ENCODE data around the gene ZNF467.

Gene ZNF467

DNA sequence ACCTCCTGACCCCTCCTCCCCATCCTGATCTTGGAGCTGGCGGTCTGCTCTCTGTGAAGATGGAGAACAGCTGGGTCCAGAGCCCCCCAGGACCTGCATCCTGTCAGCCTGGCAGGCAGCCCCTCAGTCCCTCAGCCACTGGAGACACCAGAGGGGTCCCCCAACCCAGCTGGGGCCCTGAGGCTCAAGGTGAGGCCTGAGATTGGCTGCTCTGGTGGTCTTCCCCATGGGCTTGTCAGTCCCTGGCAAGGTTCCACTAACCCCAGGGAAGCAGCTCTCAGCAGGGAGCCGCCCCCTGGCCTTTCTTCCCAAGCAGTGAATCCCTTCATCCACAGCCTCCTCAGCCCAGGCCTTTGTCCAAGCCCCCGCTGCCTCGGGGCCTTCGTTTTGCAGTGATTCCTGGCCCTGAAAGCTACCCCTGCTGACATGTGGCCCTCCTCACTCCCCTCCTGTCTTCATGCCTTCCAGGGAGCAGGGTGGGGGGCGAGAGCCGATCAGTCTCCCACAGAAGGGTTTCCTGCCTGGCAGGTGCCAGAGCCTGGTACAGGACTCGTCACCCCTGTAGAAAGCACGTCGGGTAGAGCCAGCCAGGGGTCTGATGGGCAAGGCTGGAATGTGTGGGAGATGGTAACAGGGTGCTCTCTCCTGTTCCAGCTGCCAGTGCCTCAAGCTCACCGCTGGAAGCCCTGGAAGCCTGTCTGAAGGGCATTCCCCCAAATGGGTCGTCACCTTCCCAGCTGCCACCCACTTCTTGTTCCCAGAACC, 48.5 kb downstream of the ZNF467 start:
- DNase-seq = no peak

GRCh38 chr7:149723795-149724495, 49.4 kb downstream of the ZNF467 start:
- no peak for DNase-seq

DNA sequence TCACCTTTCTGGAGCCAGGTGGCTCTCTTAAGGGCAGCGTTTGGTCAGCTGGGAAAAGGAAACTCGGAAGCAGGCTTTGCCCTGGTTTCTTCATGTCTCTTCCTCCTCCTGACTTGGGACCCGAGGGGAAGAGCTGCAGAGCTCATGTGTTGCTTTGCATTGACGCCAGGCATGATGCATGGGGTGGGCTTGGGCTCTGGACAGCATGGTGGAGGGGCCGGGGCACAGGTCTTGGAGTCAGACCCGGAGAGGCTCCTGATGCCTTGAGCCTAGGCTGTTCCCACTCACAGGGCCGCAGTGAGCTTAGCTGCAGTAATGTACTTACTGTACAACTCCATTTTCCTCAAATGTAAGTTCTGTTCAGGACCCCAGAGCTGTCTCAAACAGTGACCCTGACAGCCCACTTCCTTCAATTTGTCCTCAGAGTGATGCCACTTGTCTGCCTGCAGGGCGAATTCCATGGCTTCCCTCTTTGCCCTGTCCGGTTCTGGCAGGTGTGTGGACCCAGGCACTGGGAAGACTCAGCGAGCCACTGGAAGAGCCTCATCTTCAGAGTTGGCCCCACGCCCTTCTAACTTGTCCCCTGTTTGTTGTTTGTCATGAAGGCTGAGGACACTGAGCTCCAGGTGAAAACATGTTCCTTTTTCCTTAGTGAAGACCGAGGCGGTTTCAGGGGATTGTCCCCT, 50.2 kb downstream of the ZNF467 start:
- no peak for DNase-seq

DNA sequence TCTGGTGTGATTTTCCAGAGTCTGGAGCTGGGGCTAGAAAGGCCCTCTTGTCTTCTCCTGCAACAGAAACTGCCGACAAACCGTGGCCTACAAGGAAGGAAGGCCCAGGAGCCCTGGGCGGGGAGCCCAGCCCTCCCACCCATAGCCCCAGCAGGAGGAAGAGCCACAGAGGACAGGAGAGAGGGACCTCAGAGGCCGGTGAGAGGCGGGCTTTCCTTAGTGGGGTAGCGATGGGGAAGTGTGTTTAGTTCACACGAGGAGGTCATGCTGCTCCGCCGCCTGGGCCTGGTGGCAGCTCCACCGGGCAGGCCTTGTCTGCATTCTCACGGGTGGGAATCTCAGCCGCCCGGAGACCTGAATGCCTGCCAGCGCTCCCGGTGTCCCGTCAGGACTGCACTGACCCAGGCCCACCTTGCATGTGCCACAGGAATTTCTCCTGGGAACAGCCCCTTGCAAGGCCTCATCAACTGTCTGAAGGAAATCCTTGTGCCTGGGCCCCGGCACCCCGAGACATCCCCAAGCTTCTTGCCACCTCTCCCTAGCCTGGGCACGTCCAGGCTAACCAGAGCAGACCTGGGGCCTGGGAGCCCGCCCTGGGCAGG, 50.9 kb downstream of the ZNF467 start:
- no peak for DNase-seq

DNA sequence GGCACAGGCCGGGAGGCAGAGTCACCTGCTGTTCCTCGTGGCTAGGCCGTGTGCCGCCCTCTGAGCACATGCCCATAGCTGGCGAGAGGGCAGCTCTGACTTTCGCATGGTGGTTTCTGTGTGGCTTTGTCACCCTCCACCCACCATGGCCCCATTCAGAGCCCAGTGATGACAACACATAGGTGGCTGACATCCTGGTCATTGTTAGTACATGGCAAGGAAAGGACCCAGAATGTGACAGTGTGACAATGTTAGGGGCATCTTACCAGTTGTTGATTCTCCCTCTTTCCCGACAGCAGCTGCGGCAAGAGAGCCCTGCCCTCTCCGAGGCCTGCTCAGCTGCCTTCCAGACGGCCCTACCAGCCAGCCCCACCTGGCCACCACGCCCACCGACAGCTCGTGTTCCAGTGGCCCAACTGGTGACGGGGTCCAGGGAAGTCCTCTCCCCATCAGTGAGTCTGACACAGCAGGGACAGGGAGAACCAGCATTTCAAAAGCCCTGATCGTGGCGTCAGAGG, 52.2 kb downstream of the ZNF467 start:
- DNase-seq = no peak

DNA sequence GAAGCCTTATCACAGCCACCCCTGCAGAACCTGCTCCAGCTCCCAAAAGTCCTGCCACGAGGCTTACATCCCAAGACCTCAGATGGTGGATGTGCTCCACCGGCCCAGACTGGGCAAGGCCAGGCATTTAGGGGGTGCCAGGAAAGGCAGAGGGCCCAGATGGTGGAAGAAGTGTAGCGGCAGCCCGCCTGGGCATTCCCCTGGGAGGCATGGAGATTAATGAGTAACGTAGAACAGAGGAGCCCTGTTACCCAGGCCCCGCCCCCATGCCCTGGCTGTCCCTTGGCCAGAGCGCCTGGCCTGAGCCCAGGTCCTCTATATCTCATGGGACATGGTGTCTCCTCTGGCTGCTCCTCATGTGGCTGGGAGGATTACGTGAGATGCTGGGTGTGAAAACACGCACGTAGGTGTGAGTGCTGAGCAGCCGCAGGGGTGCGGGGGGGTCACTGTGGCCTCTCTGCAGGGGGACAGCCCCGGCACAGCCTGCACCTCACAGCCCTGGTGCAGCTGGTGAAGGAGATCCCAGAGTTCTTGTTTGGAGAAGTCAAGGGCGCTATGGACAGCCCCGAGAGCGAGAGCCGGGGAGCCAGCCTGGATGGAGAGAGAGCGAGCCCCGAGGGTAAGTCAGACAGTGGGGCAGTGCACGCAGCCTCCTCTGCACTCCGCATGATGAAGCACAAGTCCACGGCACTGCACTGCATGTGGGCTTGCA, 52.9 kb downstream of the ZNF467 start:
- no peak for DNase-seq

DNA sequence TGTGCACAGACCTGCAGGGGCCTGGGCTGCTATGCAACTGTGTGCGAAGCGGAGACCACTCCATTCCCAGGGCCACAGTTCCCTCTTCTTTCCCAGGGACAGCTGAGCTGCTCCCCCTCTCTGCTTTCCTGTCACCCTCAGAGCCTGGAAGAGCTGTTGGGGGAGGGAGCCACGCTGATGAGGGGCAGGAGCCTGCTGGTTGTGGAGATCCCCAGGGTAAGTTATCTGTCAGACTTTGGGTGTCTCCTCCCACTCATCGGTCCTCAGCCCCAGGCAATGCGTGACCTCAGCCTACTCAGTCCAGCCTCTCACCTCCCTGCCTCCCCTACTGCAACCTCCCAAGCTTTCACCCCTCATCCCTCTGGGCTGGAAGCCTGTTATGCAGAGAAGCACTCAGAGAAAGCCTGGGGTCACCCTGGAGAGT, 53.5 kb downstream of the ZNF467 start:
- DNase-seq = peak; percentile 29

DNA sequence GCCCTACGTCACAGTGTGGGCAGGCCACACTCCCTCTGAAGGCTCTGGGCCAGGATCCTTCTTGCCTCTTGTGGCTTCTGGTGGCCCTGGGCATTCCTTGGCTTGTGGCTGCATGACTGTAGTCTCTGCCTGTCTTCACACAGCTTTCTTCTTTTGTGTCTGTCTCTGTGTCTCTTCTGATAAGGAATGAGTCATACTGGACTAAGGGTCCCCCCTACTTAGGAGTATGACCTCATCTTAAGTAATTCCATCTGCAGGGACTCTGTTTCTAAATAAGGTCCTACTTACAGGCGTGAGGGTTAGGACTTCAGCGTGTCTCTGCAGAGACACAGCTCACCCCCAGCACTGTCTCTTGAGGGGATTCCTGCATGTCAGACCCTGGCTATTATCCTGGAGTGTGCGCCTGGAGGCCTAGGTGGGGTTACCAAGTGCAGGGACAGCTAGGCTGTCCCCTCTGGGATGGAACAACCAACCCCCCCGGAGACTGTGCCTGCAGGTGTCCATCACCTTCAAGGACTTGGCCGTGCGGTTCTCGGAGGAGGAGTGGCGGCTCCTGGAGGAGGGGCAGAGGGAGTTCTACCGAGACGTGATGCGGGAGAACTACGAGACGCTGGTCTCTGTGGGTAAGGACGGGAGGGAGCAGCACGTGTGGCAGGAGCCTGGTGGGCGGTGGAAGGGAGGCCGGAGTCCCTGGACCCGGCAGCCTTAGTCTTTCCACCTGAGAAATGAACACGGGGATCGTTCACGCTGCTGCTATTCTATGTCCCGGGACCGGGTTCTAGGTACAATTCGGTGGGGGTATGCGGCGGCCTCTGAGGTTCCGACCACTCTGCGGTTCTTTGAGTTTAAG, 54.1 kb downstream of the ZNF467 start:
- peak; percentile 76 for DNase-seq

- no peak for DNase-seq
These were observed 54.7 kb downstream of the ZNF467 start for GRCh38 chr7:149718730-149719049.

DNA sequence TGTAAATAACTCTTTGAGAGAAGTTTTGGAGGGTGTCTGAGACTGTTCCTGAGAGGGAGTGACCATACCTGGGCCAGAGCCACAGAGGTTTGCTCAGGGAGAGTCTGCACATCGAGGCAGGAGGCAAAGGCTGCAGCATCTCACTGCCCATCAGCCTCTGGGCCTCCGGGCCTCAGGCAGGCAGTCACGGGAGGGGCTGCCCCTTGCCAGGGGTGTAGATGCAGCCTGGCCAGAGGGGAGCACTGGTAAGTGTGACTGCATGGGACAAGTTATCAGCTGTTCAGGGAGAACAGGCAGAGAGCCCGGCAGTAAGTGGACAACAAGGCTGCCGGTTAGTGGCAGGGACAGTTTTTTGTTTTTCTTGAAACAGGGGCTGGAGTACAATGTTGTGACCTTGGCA, 55.9 kb downstream of the ZNF467 start:
- no peak for DNase-seq

DNA sequence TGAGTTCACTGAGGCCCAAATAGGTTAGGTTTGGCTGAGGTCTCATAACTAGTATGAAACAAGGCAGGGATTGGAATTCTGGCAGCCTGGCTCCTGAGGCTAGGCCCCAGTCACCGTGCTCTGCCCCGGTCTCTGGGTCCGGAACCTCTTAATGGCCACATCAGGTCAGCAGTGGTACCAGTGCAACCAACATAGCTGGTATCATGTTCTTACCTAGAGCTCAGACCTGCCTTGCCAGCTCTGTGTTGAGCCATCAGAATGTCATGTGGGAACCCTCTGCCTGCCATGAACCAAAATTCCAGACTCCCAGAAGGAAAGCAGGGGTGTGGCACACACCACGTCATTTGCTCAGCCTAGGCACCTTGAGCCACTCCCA, 56.5 kb downstream of the ZNF467 start:
- no peak for DNase-seq

GRCh38 chr7:149716007-149716931, 57.1 kb downstream of the ZNF467 start:
- DNase-seq = peak; percentile 2

DNA sequence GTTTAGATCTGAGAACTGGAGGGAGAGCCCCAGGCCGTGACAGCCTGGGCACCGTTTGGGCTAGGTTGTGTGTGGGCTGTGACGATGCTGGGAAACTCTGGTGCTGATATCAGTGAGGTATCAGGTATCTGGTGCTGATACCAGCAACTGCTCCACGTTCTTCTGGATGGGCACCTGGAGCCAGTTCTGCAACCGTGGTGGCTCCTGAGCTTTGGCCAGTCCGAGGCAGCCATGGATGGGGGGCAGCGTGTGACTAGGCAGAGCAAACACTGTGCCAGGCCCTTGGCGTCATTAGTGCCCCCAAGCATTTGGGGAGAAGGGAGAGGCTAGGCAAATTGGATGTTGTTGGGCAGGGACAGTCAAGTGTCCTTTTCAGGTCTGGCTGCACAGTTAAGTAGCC, 57.9 kb downstream of the ZNF467 start:
- DNase-seq = no peak

GRCh38 chr7:149714910-149715471, 58.4 kb downstream of the ZNF467 start:
- peak; percentile 41 for DNase-seq
